GM18861 (cell line): ENCODE results near the gene TMEM108.

Experiments used
- ATAC-seq: cut with Tn5 transposase; IDR thresholded peaks from one replicate; pipeline ENCODE4 v1.9.1; 2021; ENCODE audit not compliant: unreplicated experiment

TMEM108 gene

DNA sequence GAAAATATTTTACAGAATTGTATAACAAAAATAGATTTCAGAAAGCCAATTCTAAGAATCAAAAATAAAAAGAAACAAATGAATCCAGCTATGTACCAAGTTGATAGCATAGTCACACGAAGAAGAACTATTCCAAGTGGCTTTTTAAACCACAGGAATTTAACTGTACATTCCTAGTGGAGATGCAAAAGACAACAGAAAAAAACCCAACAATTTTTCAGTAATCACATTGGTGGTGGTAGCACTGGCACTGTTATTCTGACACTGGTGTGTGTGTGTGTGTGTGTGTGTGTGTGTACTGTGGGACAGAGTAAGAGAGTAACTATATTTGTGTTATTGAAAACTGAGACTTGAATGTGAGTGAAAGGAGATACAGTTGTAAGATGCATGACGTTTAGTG is 370.8 kb downstream of the TMEM108 start:
- ATAC-seq: no peak

DNA sequence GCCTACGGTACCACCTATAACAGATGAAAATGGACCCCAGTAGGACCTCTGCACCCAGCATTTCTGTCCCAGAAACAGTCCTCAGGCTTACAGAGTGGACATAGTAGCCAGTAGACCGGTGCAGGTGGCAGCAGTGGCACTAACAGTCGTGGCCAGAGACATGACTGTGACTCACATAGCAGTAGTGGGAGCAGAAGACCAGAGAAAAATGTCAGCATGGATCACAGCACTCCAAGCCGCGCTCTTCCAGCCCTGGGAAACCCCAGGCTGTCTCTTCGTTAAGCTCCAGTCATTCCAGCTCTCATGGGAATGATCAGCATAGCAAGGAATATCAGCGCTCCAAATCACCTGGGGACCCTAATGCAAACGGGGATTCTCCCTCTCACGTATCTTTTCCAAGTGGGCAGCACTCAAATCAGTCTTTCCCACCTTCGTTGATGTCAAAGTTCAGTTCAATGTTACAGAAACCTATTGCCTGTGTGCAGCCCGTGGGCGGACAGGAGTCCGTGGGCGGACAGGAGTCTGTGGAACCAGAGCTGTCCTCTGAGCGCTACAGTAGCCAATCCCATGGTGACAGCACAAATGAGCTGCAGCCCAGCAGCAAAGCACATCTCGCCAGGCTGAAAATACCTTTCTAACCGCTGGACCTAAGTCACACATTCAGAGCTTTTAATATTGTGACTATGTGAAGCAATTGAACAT is 372.2 kb downstream of the TMEM108 start:
- ATAC-seq: no peak

DNA sequence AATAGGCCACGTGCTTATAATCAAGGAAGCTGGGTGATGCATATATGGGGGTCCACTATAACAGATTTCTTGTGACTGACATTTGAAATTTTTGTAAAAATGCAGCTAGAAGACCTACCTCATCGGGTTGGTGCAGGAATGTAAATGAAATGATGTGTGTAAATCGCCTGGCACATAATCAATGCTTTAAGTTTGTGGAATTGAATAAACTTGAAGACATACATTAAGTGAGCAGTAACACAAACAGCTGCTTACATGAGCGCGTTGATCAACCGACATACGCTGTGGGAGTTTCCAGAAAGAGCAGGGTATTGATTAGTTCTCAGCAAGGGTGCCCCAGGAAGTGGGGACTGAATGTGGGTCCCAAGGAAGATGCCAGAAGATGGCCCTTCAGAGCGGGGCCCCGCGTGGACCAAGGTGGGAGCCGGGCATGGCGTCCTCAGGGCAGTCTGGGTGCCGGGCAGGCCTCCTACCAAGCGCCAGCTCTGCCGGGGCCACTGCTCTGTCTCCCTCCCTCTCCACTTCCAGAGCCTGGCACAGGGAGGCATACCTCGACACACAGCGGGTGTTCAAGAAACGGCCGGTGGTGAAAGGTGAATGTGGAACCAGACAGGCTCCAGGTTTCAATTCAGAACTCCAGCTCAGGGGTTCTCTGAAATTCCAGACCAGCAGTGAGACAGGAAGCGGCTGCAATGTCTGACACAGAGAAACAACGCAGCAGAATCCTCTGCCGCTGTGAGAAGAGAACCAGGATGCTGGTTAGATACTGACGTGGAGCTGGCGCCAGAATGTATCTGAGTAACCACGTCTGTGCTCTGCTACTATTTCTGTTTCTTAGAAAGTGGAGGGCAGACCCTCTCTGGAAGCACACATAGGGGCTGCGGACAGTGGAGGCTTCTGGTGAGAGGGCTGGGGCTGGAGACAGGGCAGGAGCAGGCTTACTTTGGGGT is 374.3 kb downstream of the TMEM108 start:
- no peak for ATAC-seq

DNA sequence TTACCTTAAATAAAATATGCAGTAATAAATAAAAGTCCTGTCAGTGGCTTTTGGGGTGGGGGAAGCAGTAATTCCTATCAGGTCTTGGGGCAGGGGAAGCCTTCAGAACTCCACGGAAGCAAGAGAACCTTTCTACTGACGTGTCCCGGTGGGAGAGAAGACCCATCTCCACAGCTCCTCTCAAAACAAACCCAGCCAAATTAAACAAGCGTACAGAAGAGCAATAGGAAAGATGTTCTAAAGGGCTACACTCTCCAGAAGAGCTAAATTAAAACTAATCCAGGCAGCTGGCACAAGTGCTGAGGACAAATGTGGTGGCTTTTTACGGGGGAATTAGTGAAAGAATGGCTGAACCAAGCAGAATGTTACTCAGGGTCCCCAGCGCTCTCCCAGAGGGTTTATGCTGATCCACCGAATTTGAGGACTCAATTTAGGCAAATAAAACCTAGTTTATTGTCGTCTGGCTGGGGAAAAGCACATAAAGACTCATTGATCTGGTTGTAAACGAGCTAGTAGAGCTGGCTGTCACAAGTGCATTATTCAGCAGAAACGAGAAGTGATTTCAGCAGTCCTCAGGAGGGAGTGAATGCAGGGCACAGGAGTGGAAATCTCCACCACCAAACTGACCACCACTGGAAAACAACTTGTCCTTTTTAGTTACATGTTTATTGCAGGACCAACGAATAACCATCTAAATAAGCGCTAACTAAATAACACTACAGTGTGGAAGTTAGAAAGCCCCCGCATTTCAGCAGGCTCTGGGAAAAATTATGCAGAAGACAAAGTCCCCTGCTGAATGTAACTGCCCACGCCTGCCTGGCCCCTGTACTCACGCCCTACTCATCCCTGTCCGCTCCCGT is 375.2 kb downstream of the TMEM108 start:
- ATAC-seq: no peak

DNA sequence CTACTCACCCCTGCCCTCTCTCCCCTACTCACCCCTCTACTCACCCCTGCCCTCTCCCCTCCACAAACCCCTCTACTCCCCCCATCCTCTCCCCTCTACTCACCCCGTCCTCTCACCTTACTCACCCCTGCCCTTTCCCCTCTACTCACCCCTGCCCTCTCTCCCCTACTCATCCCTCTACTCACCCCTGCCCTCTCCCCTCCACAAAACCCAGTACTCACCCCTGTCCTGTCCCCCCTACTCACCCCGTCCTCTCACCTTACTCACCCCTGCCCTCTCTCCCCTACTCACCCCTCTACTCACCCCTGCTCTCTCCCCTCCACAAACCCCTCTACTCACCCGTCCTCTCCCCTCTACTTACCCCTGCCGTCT is 375.8 kb downstream of the TMEM108 start:
- no peak for ATAC-seq

DNA sequence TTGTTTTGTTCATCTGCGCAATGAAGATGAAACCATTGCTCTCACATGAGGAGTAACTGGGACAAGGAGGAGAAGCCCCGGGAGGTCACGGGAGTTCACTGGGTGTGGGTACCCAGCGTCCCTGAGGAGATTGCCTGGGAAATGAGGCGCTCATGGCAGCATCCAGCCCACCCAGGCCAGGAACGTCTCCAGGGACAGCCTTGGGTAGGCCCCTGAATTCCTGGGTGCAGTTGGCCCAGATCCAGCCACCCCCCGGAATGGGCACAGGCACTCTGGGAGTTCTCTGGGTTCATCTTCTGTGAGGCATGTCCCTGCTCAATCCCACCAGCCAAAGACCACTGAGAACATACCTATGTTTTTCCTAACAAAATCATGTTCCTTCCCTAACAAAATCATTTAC is 380.2 kb downstream of the TMEM108 start:
- ATAC-seq: no peak

DNA sequence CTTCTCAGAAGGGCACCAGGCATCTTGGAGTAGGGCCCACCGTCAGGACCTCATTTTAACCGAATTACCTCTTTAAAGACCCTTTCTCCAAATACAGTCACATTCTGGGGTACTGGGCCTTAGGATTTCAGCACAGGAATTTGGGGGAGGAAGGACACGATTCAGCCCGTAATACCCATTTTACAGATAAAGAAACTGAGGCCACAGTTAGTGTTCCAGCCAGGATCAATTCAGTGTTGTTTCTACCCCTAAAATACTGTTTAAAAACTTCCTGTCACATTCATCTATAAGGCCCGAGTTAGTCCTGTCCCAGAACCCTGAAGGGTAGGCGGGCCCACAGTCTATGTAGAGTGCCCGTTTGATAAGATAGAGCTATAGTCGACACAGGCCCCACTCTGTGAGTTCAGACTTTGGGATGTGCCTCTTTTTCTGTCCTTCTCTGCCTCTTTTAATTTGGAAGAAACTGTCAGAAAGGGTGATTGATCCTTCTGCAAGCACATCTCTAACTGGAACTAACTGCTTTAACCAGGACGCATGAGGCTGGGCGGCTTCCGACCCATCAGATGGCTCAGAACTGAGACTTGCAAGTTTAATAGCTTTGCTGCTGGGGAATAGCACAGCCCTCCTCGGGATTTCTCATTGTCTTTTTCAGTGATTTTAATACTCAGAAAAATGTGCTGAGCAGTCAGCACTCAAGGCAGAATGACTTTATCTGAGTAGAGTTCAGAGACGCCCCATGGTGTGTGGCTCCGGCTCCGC is 381.1 kb downstream of the TMEM108 start:
- no peak for ATAC-seq

DNA sequence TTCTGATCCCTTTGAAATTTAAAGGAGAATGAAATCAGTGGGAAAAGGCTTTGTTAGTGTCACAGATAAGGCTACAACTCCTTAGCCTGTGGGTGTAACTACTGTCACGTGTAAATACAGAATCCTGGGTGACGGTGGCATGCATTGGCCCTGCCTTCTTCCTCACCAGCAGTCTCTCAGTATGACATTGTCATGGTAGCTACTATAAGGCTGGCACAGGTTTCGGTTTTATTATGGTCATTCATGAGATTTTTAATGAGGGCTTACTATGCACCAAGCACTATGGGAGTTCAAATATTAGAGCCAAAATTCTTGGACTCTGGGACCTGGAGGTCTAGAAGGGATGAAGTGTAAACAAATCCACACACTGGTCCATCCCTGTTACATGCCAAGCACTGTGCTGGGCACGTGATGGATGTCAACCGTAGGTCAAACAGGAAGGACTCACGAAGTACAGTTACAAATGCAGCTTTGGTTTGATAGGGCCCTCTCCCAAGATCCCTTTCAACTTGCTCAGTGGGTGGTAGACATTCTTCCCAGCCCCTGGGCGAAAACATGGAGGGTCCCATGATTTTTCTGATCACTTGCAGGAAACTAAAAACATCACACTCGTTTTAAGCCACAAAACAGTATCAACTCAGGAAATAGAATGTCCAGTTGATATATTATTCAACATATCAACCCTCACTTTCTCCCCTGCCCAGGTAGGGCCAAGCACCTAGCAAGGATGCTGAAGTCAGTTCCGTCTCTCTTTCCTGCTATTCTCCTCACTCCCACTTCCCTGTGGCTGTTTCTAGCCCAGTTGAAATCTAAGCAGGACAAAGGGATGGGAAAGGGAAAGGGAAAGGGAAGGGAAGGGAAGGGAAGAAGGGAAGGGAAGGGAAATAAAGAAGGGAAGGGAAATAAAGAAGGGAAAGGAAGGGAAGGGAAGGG is 387.0 kb downstream of the TMEM108 start:
- ATAC-seq: peak; percentile 50

DNA sequence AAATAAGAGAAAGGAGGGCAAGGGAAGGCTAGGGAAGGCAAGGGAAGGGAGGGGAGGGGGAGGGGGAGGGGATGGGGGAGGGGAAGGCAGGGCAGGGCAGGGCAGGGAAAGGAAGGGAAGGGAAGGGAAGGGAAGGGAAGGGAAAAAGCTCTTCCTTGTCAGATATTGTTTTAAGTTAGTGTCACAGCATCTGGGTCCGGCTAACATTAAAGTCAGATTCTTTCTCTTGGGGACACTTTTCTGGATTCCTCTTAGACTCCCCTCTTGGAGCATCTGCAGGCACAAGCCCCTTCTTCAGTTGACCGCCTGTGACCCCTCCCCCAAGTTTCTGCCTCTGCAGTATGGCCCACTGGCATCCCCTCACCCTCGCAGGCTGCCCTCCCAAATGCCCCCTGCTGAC is 387.7 kb downstream of the TMEM108 start:
- ATAC-seq: no peak

DNA sequence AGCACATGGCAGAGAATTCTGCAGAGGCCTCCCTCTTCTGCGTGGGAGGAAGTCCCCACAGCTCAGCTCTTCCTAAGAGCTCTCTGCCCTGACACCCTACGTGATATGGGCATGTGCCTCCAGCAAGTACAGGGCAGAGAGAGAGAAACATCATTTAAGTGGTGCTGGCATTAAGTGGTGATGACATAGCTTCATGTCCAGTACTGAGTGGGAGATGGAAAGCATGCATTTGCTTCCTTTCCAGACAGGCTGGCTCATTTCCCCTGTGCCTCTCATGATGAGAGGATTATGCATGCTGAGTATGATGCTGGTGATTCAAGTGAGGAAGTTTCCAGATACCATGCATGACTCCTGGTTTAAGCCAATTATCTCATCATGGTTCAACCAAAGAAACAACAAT is 388.5 kb downstream of the TMEM108 start:
- ATAC-seq: no peak

DNA sequence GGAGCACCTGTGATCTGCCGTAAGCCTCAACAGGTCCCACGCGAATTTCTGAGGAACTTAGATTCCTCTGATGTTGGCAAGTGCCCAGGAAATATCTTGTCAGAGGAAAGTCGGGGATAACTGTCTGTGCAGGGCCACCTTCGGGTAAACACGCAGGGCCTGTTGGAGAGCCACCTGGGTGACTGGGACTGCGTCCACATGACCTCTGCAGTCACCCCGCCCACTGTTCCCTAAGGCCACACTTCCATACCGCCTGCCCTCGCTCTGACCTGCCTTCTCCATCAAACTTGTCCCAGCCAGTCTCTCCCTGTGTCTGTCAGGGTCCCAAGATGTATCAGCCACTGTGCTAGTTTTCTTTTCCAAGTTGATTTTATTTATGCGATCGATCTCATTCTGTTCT is 390.4 kb downstream of the TMEM108 start:
- no peak for ATAC-seq

DNA sequence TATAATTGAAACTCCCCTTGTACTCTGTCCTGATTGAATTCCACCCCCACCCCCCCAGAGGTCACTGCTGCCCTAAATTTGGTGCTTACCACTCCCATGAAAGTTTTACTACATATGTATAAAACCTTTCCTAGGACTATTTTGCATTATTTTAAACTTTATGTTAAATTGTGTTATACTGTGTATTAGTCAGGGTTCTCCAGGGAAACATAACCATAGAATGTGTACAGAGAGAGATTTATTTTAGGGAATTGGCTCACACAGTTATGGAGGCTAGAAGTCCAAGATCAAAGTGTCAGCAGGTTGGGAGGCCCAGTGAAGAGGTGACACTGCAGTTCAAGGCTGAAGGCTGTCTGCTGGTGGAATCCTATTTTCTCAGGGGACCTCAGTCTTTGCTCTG is 390.9 kb downstream of the TMEM108 start:
- no peak for ATAC-seq

DNA sequence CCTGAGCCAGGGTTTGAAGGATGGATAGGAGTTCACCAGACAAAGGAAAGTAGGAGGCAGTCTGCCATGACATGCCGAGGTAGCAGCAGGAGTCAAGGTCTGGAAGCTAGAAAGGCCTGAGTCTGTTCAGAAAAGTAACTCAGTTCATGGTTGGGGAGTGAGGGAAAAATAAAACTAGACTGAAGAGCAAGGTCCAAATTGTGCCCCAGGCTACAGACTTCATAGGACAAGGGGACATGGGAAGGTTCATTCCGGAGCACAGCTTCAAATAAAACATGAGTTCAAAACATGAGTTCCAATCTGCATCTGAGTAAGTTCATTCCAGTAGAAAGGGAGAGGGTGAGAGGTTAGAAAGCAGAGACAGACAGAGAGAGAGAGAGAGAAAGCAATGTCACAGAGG is 401.4 kb downstream of the TMEM108 start:
- ATAC-seq: no peak

DNA sequence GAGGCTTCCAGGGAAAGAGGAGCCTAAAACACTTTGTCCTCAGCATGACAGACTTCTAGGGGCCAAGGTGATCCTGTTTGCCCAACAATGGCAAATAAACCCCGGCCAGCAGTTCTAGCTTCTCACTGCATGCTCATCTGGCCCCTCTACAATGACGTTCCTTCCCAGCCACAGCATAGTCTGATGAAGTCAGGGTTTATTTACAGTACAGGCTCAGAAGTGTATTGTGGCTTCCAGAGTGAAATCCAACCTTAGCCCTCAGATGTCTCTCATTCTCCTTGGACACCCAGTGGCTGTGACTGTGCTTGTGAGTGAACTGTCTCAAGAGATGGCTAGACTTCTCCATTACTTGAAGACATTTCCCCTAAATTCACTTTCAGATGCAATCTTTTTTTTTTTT is 402.5 kb downstream of the TMEM108 start:
- no peak for ATAC-seq

DNA sequence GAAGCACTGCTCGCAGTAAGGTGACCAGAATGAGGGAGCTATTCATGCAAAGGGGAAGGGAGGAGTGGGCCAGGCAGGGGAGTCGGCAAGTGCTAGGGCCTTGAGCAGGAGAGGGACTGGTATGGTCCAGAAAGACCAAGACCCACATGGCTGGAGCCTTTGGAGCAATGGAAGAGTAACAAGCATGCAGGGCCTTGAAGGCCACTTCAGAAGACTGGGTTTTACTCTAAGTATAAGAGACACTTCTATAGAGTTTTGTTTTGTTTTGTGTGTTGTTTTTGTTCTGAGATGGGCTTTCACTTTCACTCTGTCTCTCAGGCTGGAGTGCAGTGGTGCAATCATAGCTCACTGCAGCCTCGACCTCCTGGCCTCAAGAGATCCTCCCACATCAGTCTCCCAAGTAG is 403.7 kb downstream of the TMEM108 start:
- ATAC-seq: peak; percentile 53

DNA sequence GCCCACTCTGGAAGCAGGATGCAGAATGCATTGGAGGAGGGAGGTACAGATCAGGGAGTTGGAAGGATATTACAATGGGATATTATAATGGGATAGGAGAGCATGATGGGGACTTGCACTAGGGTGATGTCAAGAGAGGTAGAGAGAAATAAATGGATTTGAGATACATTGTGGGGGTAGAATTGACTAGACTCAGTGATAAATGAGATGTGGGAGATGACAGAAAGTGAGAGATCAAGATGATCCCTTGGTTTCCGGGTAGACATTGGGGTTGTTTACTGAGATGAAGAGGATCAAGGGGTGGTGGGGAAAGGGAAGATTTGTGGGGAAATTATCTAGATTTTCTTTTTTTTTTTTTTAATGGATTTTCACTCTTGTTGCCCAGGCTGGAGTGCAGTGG is 404.3 kb downstream of the TMEM108 start:
- ATAC-seq: no peak

DNA sequence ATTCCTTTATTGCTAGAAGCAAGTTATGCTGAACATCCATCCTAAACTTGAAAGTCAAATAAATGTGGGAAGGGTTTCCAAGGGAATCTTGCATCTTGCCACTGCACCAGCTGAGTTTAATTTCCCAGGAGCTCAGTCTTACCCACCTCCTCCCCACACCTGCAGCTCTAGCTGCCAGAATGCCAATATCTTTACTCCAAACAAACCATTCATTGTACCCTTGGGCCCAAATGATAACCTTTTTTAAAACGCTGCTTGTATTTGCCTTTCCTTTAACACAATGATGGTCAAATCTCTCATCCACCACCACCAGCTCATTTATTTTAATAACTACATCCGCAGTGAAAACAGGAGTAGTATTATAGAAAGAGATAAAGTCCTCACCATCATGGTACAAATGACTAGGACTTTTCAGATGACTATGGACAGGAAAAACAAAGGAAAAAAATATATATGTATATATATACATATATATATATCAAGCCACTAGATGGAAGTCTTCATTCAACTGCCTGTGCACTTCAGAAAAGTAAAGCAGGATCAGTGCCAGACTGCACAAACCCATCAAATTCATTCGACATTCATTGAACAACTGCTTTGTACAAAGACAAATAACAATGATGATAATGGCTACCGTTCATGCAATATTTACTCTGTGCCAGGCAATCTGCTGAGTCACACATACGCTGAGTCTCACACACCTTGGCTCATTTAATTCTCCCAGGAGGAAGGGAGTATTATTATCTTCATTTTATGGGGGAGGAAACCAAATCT is 405.6 kb downstream of the TMEM108 start:
- ATAC-seq: no peak

DNA sequence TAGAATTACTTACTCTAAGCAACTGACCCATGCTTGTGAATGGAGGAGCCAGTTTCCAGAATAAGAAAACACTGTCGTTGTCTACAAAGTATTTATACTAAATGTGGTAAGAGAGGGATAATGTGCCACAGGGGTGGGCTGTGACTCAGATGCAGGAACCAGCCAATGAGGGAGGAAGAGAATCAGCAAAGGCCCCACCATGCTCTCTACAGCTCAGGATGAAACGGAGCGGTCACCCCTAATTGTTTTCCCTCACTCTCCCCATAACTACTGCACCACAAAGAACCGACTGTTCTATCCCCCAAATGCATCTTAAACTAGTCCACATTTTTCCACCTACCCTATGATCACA is 406.2 kb downstream of the TMEM108 start:
- ATAC-seq: no peak

DNA sequence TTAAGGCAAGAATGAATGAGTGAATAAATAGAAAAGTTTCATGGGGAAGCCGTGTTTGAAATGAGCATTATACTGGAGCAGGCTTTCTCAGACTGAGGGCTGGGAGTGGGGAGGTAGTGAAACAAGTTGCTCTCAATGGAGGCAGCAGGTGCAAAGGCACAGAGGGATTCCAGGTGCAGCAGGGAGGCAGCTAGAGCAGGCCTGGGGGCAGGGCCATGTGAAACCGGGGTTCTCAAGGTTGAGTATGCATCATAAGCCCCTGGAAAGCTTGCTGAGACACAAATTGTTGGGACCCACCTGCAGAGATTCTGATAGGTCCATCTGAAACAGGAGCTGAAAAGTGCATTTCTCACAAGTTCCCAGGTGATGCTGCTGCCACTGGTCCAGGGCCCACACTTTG is 406.9 kb downstream of the TMEM108 start:
- ATAC-seq: no peak
